ENCODE results near the gene KCNH5. TPM values are rescaled to one million over a fixed set of nuclear protein-coding genes. Genes with fewer than 3 reads are reported as not detected.

Gene KCNH5
- total RNA-seq, 1 experiment from 2014 or later, result 1.4 TPM

DNA sequence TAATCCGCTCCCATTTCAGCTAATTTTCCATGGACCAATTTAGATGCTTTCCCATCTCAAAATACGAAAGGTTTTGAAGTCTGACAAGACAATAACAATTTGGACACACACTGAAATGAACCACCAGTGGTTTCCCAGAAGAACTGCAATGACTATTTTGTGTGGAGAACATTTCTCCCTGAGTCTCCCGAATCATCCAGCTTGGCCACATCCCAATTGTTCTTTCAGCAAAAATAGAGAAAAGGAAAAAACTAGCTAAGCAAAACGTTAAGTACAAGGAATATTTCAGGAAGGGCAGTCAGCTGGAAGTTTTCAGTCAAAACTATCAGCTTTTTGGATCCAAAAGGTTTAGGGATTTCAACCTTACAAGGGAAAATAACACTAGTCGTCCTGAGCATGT lies 390.6 kb downstream of the KCNH5 start:
- H3K79me2 ChIP-seq (ENCODE audit: low read depth), result no peaks in the 10 kb centered on the region
- ChIA-PET CTCF (no interaction called here), POLR2A (ENCODE audit: unreplicated experiment) (interaction anchor here (0.5 kb wide), 1 partner anchor 122 kb away, joined by 3 read pairs; no protein-coding TSS in a partner anchor)
- no peak overlapping the region for H3K27ac ChIP-seq
- no peaks in the 10 kb centered on the region for H3K4me1 ChIP-seq (replicated peaks; ENCODE audit: insufficient read depth)
- H3K27me3 ChIP-seq (ENCODE audit: insufficient read depth, low read depth), result no peaks in the 10 kb centered on the region
- no peaks in the 10 kb centered on the region for H3K9me3 ChIP-seq (ENCODE audit: insufficient read depth, low read depth)
- H3K4me2 ChIP-seq, result no peak overlapping the region
- no peak overlapping the region for H3K4me3 ChIP-seq
- intact Hi-C loops (cut with micrococcal nuclease; ENCODE audit: unreplicated experiment), result no loop called here
- no peak for TF ChIP-seq EZH2 (IDR thresholded peaks at IDR 0.05; ENCODE audit: low read depth)
- TF ChIP-seq, protein P1, sequence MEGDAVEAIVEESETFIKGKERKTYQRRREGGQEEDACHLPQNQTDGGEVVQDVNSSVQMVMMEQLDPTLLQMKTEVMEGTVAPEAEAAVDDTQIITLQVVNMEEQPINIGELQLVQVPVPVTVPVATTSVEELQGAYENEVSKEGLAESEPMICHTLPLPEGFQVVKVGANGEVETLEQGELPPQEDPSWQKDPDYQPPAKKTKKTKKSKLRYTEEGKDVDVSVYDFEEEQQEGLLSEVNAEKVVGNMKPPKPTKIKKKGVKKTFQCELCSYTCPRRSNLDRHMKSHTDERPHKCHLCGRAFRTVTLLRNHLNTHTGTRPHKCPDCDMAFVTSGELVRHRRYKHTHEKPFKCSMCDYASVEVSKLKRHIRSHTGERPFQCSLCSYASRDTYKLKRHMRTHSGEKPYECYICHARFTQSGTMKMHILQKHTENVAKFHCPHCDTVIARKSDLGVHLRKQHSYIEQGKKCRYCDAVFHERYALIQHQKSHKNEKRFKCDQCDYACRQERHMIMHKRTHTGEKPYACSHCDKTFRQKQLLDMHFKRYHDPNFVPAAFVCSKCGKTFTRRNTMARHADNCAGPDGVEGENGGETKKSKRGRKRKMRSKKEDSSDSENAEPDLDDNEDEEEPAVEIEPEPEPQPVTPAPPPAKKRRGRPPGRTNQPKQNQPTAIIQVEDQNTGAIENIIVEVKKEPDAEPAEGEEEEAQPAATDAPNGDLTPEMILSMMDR (conservative IDR thresholded peaks at IDR 0.05), result no peak
- H3F3A ChIP-seq (ENCODE audit: insufficient read depth, low read depth), result no peaks in the 10 kb centered on the region
- no peaks in the 10 kb centered on the region for H4K20me1 ChIP-seq (ENCODE audit: insufficient read depth)
- no TSS peak for BruUV-seq (replicated peaks)
- no peak overlapping the region for H2AFZ ChIP-seq
- DNase-seq, result no peak
- no peaks in the 10 kb centered on the region for H3K9me2 ChIP-seq (ENCODE audit: insufficient read depth)
- H3K36me3 ChIP-seq (ENCODE audit: low read depth), result no peaks in the 10 kb centered on the region

Other genes starting within 250 kb of the KCNH5 start
- gene RHOJ, start 159.0 kb upstream of the KCNH5 start, total RNA-seq (2021), result not detected in 2 replicates